Measurements from ENCODE around the gene BLCAP. TPM values are rescaled to one million over a fixed set of nuclear protein-coding genes. Genes with fewer than 3 reads are reported as not detected.
"Not testable (repeated sequence)": the region's sequence is repeated elsewhere in the genome, so short reads cannot be mapped to it uniquely, and the experiment has no call there.

BLCAP gene
- total and polyA plus RNA-seq, 8 donors: 65.5 to 75.4 (median 67.4) TPM

GRCh38 chr20:37559312-37560027 lies 31.8 kb upstream of the BLCAP start:
- Histone ChIP-seq H3K4me1 (peaks cover 0 to 4% of the 10 kb centered on the region in 2 donors), H3K9me3 (no peaks in the 10 kb centered on the region), H3K36me3 (no peaks in the 10 kb centered on the region), H3K4me3 (no peak overlapping the region), H3K27ac (no peak overlapping the region), H3K27me3 (peaks cover 8 to 35% of the 10 kb centered on the region in 2 donors)
- intact Hi-C loops (cut with DNase I): loop anchor here in 1 of 2 donors (10.0 kb wide), 2 partner anchors 435 to 665 kb away; no protein-coding TSS in a partner anchor
- DNase-seq (no peak), ATAC-seq (no peak)
- no peak for TF ChIP-seq CTCF (IDR thresholded peaks at IDR 0.05)

- TF ChIP-seq CTCF (IDR thresholded peaks at IDR 0.05): no peak
Observed at GRCh38 chr20:37558779-37559178, 31.1 kb upstream of the BLCAP start.

GRCh38 chr20:37558306-37558705 lies 30.6 kb upstream of the BLCAP start:
- intact Hi-C loops (cut with DNase I): no loop called here
- ATAC-seq: no peak
- no peak for TF ChIP-seq CTCF (IDR thresholded peaks at IDR 0.05)

More at GRCh38 chr20:37558779-37559178, 31.1 kb upstream of the BLCAP start:
- H3K4me3 ChIP-seq: no peak overlapping the region
- no peak overlapping the region for H3K27ac ChIP-seq
- no peaks in the 10 kb centered on the region for H3K36me3 ChIP-seq
- H3K4me1 ChIP-seq: no peaks in the 10 kb centered on the region
- no peaks in the 10 kb centered on the region for H3K9me3 ChIP-seq
- H3K27me3 ChIP-seq: peaks cover 4 to 28% of the 10 kb centered on the region in 2 donors
- ATAC-seq (no peak), DNase-seq (no peak)
- intact Hi-C loops (cut with DNase I): no loop called here

GRCh38 chr20:37556538-37556937 lies 28.9 kb upstream of the BLCAP start:
- no peak for TF ChIP-seq CTCF (IDR thresholded peaks at IDR 0.05)
- intact Hi-C loops (cut with DNase I): no loop called here
- DNase-seq (no peak), ATAC-seq (no peak)
- H3K27ac ChIP-seq: no peak overlapping the region
- H3K27me3 ChIP-seq: peaks cover 0 to 7% of the 10 kb centered on the region in 2 donors
- H3K36me3 ChIP-seq: no peaks in the 10 kb centered on the region
- H3K4me3 ChIP-seq: no peak overlapping the region
- no peaks in the 10 kb centered on the region for H3K9me3 ChIP-seq
- H3K4me1 ChIP-seq: no peaks in the 10 kb centered on the region

More at GRCh38 chr20:37558306-37558705, 30.6 kb upstream of the BLCAP start:
- H3K36me3 ChIP-seq: no peaks in the 10 kb centered on the region
- no peak for DNase-seq
- no peaks in the 10 kb centered on the region for H3K4me1 ChIP-seq
- peaks cover 0 to 23% of the 10 kb centered on the region in 2 donors for H3K27me3 ChIP-seq
- H3K27ac ChIP-seq: no peak overlapping the region
- H3K9me3 ChIP-seq: no peaks in the 10 kb centered on the region
- H3K4me3 ChIP-seq: no peak overlapping the region

GRCh38 chr20:37554721-37555298 lies 27.1 kb upstream of the BLCAP start:
- H3K27ac ChIP-seq; H3K4me3 ChIP-seq; H3K27me3 ChIP-seq; H3K9me3 ChIP-seq; H3K4me1 ChIP-seq; DNase-seq; H3K36me3 ChIP-seq; intact Hi-C loops (cut with DNase I): not testable (repeated sequence)
- peak; percentile 18 for ATAC-seq

Measured in left lung (tissue), 10 donors.